Lower leg skin (tissue), 4 donors: ENCODE results near the gene OR1F1. TPM values are rescaled to one million over a fixed set of nuclear protein-coding genes. Genes with fewer than 3 reads are reported as not detected.

Experiments
- DNase-seq, 2 donors: peaks; one replicate each; pipeline ENCODE4 v3.0.0-alpha.2; 2019; ENCODE audit warnings: low spot score in 2 of 2
- H3K4me3 ChIP-seq: fragments of 200-600 bp; sonication (generic); 2 replicates; pipeline ENCODE4 v1.5.1; 2017; ENCODE audit warnings: mild to moderate bottlenecking, low read depth; ENCODE audit not compliant: poor library complexity, severe bottlenecking
- POLR2A ChIP-seq, 2 donors: fragments of 450-650 bp; IDR thresholded peaks; one replicate each; pipeline ENCODE4 v1.6.1; 2016 to 2017; ENCODE audit warnings: antibody characterized with exemption in 2 of 2, mild to moderate bottlenecking in 1 of 2, moderate library complexity in 1 of 2
- WGBS, 2 donors: methylation state at CpG; one replicate each; pipeline ENCODE4 v1.1.5; 2018; 5-methylcytosine and 5-hydroxymethylcytosine counted together
- intact Hi-C: fragments of 100-400 bp; cut with DNase I; formaldehyde crosslinking; loops from one replicate; pipeline ENCODE4 v1.15.0; 2023; ENCODE audit warnings: low total_unique reads
- total RNA-seq, 4 donors: library from RNA; depleted of rRNA; stranded (reverse); fragments of >200 nt; gene quantifications; one replicate each; pipeline ENCODE4 v1.1.0, GENCODE V29; 2016
- TF ChIP-seq, protein P1 (sequence below), 3 donors: fragments of 450-650 bp; IDR thresholded peaks; one replicate each; pipeline ENCODE4 v1.5.1; 2016; ENCODE audit warnings: antibody characterized with exemption in 3 of 3, mild to moderate bottlenecking in 3 of 3, moderate library complexity in 2 of 3

OR1F1 gene
- total RNA-seq, 4 donors from 2014 or later: not detected

DNA sequence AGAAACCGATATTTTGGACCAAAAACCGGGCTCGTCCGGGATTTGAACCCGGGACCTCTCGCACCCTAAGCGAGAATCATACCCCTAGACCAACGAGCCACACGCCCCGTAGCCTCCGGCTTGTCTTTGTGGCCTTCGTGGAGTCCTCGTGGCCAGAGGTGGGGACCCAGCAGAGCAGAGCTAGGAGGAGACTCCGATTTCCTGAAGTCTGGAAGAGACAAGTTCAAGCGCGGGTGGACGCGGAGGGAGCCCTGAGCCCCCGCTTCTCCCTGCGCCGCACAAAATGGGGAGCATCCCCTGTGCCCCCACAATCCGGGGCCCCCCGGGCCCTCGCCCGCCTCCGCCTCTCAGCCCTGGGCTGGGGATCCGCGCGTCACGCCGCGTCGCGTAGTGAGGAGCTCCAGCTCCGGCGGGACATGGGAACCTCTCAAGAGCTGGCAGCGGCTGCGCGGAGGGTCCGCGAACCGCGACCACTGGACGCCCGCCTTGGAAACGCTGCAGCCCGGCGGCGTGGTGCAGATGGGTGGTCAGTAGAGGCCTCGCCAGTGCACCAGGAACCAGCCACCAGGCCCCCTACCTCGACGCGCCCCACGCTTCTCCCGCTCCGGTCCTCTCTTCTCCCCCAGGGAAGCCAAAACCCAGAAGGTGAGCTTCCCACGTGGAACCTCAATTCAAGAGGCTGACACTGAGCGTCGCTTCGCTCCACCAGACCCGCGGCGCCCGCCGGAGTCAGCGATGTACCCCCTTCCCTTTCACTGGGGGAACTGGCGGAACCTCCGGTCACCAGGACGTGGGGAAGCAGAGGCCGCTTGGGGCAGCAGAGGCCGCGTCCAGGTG, 5.2 kb upstream of the OR1F1 start:
- intact Hi-C loops: loop anchor here (5.0 kb wide), 1 partner anchor 114 kb away; no protein-coding TSS in a partner anchor
- peak overlapping the region; percentile 13 for H3K4me3 ChIP-seq
- no peak for DNase-seq
- no peak for TF ChIP-seq POLR2A (IDR thresholded peaks at IDR 0.05)
- TF ChIP-seq, protein P1, sequence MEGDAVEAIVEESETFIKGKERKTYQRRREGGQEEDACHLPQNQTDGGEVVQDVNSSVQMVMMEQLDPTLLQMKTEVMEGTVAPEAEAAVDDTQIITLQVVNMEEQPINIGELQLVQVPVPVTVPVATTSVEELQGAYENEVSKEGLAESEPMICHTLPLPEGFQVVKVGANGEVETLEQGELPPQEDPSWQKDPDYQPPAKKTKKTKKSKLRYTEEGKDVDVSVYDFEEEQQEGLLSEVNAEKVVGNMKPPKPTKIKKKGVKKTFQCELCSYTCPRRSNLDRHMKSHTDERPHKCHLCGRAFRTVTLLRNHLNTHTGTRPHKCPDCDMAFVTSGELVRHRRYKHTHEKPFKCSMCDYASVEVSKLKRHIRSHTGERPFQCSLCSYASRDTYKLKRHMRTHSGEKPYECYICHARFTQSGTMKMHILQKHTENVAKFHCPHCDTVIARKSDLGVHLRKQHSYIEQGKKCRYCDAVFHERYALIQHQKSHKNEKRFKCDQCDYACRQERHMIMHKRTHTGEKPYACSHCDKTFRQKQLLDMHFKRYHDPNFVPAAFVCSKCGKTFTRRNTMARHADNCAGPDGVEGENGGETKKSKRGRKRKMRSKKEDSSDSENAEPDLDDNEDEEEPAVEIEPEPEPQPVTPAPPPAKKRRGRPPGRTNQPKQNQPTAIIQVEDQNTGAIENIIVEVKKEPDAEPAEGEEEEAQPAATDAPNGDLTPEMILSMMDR (IDR thresholded peaks at IDR 0.05): no peak
- 3% methylated on average over 22 to 65 of the region's 72 CpGs for WGBS, 2 donors

DNA sequence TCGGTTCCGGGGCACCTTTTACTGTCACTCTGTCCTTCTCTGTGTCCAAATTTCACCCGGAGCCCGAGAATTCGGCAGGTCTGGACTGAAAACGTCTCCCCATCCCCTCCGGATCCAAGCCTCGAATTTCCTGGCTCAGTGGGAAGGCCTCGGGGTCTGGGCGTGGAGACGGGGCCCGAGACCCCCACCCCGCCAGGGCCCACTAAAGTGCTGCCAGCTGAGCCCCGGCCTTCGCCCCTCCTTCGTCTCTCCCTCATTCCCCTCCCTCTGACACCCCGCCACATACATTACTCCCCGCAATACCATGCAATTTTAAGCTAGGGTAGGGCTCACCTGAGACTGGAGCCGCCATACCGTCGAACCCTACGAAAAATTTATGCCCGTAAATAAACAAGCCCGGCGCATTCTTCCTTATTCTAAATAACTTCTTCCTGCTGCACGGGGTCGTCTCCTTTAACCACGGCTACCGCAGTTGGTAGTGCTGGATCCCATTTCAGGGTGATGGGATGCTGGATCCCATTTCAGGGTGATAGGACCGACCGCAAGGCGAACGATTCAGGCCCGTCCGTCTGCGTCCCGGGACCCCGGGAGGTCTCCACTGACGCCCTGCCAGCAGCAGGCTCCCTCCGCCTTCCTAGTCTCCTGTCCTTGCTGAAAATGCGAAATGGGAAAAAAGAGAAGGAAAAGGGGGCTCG, 4.4 kb upstream of the OR1F1 start:
- WGBS, 2 donors: 6% methylated on average over 36 to 41 of the region's 42 CpGs
- intact Hi-C loops: loop anchor here (5.0 kb wide), 1 partner anchor 114 kb away; no protein-coding TSS in a partner anchor
- no peak for DNase-seq
- H3K4me3 ChIP-seq: no peak overlapping the region
- TF ChIP-seq POLR2A (IDR thresholded peaks at IDR 0.05): no peak
- TF ChIP-seq, protein P1 (IDR thresholded peaks at IDR 0.05): no peak

DNA sequence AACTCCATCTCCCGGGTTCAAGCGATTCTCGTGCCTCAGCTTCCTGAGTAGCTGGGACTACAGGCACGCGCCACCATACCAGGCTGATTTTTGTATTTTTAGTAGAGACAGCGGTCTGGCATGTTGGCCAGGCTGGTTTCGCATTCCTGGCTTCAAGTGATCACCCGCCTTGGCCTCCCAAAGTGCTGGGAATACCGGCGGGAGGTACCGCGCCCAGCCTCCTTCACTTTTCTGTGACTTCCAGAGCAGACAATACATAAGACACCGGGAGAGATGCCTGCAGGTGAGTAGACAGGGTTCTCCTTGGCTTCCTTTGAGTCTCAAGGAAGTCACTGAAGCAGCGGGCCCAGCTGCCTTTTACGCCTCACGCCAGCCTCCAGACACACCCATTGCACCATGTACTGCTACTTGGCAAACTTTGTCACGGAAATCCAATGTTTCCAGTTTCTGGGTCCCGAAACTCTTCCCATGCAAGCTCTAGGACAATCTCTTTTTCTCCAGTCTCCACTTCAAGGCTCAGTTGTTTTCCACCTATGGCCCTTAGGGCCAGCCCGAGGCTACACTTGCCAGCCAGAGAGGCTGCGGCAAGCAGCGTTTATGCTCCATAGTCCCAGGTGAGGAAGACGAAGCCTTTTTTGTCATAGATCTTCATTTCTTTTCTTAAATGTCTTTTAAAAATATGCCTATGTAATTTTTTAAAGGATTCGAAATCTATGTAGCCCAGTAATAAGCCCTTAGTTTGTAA, 886 bp upstream of the OR1F1 start:
- WGBS, 2 donors: 72 to 75% methylated on average over 23 of the region's 23 CpGs
- TF ChIP-seq, protein P1 (IDR thresholded peaks at IDR 0.05): no peak
- no peak for TF ChIP-seq POLR2A (IDR thresholded peaks at IDR 0.05)
- intact Hi-C loops: no loop called here
- DNase-seq: no peak
- H3K4me3 ChIP-seq: no peak overlapping the region

DNA sequence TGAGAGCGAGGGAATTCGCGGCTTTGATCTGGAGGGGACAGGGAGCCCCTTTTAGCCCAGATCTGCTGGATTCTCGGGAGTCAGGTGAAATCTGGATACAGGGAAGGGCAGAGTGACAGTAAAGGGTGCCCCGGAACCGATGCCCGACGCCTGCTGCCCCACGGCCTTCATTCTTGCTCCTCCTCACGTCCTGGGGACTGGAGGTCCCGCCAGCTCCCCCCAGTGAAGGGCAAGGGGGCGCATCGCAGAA, 596 bp downstream of the OR1F1 start:
- intact Hi-C loops: no loop called here
- DNase-seq: no peak
- H3K4me3 ChIP-seq: no peak overlapping the region
- WGBS, 2 donors: 0 to 2% methylated on average over 11 to 13 of the region's 13 CpGs
- TF ChIP-seq POLR2A (IDR thresholded peaks at IDR 0.05): no peak
- TF ChIP-seq, protein P1 (IDR thresholded peaks at IDR 0.05): no peak

DNA sequence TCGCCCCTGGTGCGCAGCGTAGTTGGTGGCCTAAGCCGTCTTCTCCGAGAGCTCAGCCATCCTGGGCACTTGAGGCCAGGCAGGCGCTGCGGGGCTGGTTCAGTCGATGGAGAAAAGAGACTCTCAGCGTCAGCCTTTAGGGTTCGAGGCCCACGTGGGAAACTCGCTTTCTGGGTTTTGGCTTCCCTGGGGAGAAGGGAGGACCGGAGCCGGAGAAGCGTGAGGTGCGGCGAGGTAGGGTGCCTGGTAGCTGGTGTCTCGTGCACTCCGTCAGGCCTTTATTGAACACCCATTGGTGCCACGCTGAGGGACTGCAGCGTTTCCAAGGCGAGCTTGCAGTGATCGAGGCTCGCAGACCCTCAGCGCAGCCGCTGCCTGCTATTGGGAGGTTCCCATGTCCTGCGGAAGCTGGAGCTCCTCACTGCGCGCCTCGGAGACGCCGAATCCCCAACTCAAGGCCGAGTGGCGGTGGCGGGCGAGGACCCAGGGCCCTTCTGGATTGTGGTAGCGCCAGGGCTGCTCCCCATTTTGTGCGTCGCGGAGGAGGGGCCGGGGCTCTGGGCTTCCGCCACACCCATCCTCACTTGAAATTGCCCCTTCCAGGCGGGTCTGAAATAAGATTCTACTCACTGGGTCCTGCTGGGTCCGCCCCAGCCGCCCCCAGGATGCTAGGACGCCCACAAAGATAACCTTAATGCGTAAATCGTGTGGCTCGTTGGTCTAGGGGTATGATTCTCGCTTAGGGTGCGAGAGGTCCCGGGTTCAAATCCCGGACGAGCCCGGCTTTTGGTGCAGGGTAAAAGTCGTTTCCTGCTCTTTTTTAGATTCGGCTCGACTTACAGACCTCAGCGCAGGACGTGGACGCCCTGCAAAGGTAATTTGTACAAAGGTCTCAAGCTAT, 1.2 kb downstream of the OR1F1 start:
- TF ChIP-seq, protein P1 (IDR thresholded peaks at IDR 0.05): no peak
- no peak for TF ChIP-seq POLR2A (IDR thresholded peaks at IDR 0.05)
- H3K4me3 ChIP-seq: no peak overlapping the region
- intact Hi-C loops: no loop called here
- WGBS, 2 donors: 2 to 3% methylated on average over 27 to 56 of the region's 61 CpGs
- DNase-seq: no peak
